OCI-LY1 (cell line): Measurements from ENCODE around the gene FABP1.

Source experiments
- H2AFZ ChIP-seq: fragments of 200-600 bp; sonication (generic), shearing (Covaris generic); 2 replicates; pipeline ENCODE4 v1.6.0; 2014; ENCODE audit warnings: antibody characterized with exemption, mild to moderate bottlenecking, low read length
- H3F3A ChIP-seq: fragments of 200-600 bp; sonication (generic), shearing (Covaris generic); 2 replicates; pipeline ENCODE4 v1.6.0; 2014; ENCODE audit warnings: mild to moderate bottlenecking, antibody characterized with exemption, low read length, moderate library complexity; ENCODE audit not compliant: insufficient read depth
- H3K27ac ChIP-seq: fragments of 200-600 bp; sonication (generic); 2 replicates; pipeline ENCODE4 v1.5.1; 2014; ENCODE audit warnings: low read length, mixed run types, mild to moderate bottlenecking, low read depth; ENCODE audit not compliant: poor library complexity, severe bottlenecking
- H3K27me3 ChIP-seq: fragments of 200-600 bp; sonication (generic); 2 replicates; pipeline ENCODE4 v1.6.0; 2014; ENCODE audit warnings: antibody characterized with exemption, mild to moderate bottlenecking, low read length, moderate library complexity; ENCODE audit not compliant: insufficient read depth
- H3K36me3 ChIP-seq: fragments of 200-600 bp; sonication (generic); 2 replicates; pipeline ENCODE4 v1.6.1; 2014; ENCODE audit warnings: mild to moderate bottlenecking, antibody characterized with exemption, low read length, moderate library complexity, mixed read lengths; ENCODE audit not compliant: insufficient read depth
- H3K4me1 ChIP-seq: fragments of 200-600 bp; sonication (generic); 2 replicates; pipeline ENCODE4 v1.5.1; 2014; ENCODE audit warnings: mild to moderate bottlenecking, low read length, moderate library complexity; ENCODE audit not compliant: insufficient read depth, severe bottlenecking
- H3K4me2 ChIP-seq: fragments of 200-600 bp; sonication (generic), shearing (Covaris generic); 2 replicates; pipeline ENCODE4 v1.6.1; 2014; ENCODE audit warnings: low read length
- H3K4me3 ChIP-seq: fragments of 200-600 bp; sonication (generic); 2 replicates; pipeline ENCODE4 v1.5.1; 2014; ENCODE audit warnings: low read length, low read depth, mild to moderate bottlenecking, mixed read lengths; ENCODE audit not compliant: poor library complexity, severe bottlenecking
- H3K79me2 ChIP-seq: fragments of 200-600 bp; shearing (Covaris generic); 2 replicates; pipeline ENCODE4 v1.6.1; 2016; ENCODE audit warnings: mixed run types, low read length, mixed read lengths; ENCODE audit not compliant: insufficient read depth
- H3K9ac ChIP-seq: fragments of 200-600 bp; sonication (generic), shearing (Covaris generic); 2 replicates; pipeline ENCODE4 v1.6.1; 2014; ENCODE audit warnings: mild to moderate bottlenecking, low read length, mixed read lengths
- H3K9me2 ChIP-seq: fragments of 200-600 bp; sonication (generic), shearing (Covaris generic); 2 replicates; pipeline ENCODE4 v1.6.1; 2014; ENCODE audit warnings: low read depth, mild to moderate bottlenecking, low read length, mixed read lengths
- H3K9me3 ChIP-seq: fragments of 200-600 bp; shearing (Covaris generic); 2 replicates; pipeline ENCODE4 v1.6.1; 2014; ENCODE audit warnings: low read length, mixed read lengths
- H4K20me1 ChIP-seq: fragments of 200-600 bp; sonication (generic), shearing (Covaris generic); 2 replicates; pipeline ENCODE4 v1.6.0; 2016; ENCODE audit warnings: mild to moderate bottlenecking, low read length; ENCODE audit not compliant: insufficient read depth
- EZH2 ChIP-seq: fragments of 200-600 bp; sonication (generic), shearing (Covaris generic); IDR thresholded peaks from 2 replicates; pipeline ENCODE4 v1.8.0; 2017; ENCODE audit warnings: borderline replicate concordance, mixed run types, mild to moderate bottlenecking, antibody characterized with exemption, low read length, moderate library complexity, mixed read lengths
- TF ChIP-seq, protein P1 (sequence below): fragments of 200-600 bp; sonication (generic), shearing (Covaris generic); IDR thresholded peaks from 2 replicates; pipeline ENCODE4 v1.5.1; 2017; ENCODE audit warnings: mild to moderate bottlenecking, antibody characterized with exemption, low read length, moderate library complexity, mixed read lengths

Gene FABP1

DNA sequence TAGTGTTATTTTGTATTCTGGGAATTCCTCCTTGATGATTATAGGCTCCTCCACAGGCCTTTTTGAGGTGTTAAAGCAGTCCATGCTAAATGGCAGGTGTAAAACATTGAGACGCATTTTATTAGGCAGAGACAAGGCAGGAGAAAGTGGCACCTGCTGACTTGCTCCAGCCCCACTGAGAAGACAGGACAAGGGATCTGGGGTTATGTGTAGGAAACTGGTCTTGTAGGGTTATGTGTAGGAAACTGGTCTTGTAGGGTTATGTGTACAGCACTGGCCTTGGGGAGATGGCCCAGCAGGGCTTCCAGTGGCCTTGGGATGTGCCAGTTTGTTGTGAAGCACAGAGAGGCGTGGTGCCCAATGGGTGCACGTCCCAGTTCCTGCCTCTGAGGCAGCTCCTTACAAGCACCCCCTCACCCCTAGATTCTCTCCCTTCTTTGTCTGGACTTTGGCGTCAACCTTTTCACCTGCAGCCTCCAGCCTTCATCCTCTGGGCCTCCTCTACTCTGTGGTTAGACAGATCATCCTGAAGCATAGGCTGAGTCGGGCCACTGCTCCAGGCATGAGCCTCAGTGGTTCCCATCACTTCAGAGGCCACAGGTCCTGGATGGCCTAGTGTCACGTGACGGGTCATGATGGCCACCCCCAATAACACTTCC, 921 bp upstream of the FABP1 start:
- Histone ChIP-seq H4K20me1 (no peaks in the 10 kb centered on the region), H3K79me2 (no peaks in the 10 kb centered on the region), H3K9me3 (no peaks in the 10 kb centered on the region), H2AFZ (no peak overlapping the region), H3K4me2 (no peak overlapping the region), H3K27ac (no peak overlapping the region), H3K27me3 (no peaks in the 10 kb centered on the region), H3F3A (no peaks in the 10 kb centered on the region), H3K9me2 (no peaks in the 10 kb centered on the region), H3K36me3 (no peaks in the 10 kb centered on the region), H3K4me1 (no peaks in the 10 kb centered on the region), H3K9ac (no peak overlapping the region), H3K4me3 (no peak overlapping the region)
- TF ChIP-seq, protein P1, sequence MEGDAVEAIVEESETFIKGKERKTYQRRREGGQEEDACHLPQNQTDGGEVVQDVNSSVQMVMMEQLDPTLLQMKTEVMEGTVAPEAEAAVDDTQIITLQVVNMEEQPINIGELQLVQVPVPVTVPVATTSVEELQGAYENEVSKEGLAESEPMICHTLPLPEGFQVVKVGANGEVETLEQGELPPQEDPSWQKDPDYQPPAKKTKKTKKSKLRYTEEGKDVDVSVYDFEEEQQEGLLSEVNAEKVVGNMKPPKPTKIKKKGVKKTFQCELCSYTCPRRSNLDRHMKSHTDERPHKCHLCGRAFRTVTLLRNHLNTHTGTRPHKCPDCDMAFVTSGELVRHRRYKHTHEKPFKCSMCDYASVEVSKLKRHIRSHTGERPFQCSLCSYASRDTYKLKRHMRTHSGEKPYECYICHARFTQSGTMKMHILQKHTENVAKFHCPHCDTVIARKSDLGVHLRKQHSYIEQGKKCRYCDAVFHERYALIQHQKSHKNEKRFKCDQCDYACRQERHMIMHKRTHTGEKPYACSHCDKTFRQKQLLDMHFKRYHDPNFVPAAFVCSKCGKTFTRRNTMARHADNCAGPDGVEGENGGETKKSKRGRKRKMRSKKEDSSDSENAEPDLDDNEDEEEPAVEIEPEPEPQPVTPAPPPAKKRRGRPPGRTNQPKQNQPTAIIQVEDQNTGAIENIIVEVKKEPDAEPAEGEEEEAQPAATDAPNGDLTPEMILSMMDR: no peak
- no peak for TF ChIP-seq EZH2

DNA sequence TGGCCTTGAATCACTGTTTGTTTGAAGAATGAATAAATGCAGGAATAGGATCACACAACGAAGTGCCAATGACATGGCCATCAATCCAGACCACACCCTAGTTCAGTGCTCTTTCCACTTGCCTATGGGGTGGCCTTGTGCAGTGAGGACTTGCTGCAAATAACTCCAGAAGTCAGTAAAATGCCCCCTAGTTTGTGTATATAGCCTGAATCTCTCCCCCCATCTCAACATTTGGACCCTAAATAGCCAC, 299 bp downstream of the FABP1 start:
- Histone ChIP-seq H3K9me2 (no peaks in the 10 kb centered on the region), H3K79me2 (no peaks in the 10 kb centered on the region), H2AFZ (no peak overlapping the region), H3K4me2 (no peak overlapping the region), H3K9ac (no peak overlapping the region), H3K9me3 (no peaks in the 10 kb centered on the region), H3K27ac (no peak overlapping the region), H3F3A (no peaks in the 10 kb centered on the region), H3K4me1 (no peaks in the 10 kb centered on the region), H3K36me3 (no peaks in the 10 kb centered on the region), H4K20me1 (no peaks in the 10 kb centered on the region), H3K4me3 (no peak overlapping the region), H3K27me3 (no peaks in the 10 kb centered on the region)
- no peak for TF ChIP-seq EZH2
- TF ChIP-seq, protein P1: no peak

DNA sequence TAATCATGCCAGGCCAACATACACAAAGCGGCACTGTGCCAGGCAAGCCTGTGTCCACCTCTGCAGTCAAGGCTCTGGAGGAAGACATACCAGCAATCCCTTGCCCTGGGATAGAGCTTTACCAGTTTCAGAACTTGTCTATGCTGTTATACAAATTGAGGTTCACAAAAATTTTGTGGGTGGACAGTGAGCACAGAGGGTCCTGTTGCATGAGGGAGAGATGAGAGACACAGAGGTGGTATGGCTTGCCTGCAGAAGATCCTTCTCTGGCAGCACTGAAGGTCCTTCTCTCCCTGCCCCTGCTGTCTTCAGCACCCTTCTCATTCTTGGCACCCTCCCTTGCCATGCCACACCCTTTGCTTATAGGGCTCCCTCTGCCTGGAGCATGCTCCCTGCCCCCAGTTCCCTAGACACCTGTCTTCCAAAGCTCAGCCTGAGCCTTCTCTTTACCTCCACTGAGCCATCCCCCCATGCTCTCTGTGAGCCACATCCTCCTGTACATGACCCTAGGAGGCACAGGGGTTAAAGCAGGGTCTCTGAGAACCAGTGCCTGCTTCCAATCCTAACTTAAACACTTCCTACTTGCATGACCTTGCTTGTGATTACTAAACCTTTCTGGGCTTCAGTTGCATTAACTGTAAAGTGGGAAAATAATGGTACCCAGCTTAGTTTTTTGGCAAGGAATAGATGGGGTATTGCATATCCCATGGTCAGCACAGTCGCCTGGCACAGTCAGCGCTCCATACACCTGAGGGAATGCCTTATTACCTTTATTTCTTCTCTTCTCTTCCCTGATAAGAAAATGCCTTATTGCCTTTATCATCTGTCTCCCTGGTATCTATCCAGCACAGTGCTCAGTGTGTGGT, 857 bp downstream of the FABP1 start:
- Histone ChIP-seq H3K9ac (no peak overlapping the region), H3K4me1 (no peaks in the 10 kb centered on the region)

More for the DNA sequence above, 857 bp downstream of the FABP1 start:
- no peak overlapping the region for H2AFZ ChIP-seq
- H3K27me3 ChIP-seq: no peaks in the 10 kb centered on the region
- H3K9me2 ChIP-seq: no peaks in the 10 kb centered on the region
- no peaks in the 10 kb centered on the region for H4K20me1 ChIP-seq
- H3F3A ChIP-seq: no peaks in the 10 kb centered on the region
- H3K36me3 ChIP-seq: no peaks in the 10 kb centered on the region
- H3K4me2 ChIP-seq: no peak overlapping the region
- TF ChIP-seq, protein P1: no peak
- TF ChIP-seq EZH2: no peak
- H3K4me3 ChIP-seq: no peak overlapping the region
- no peak overlapping the region for H3K27ac ChIP-seq
- H3K9me3 ChIP-seq: no peaks in the 10 kb centered on the region
- no peaks in the 10 kb centered on the region for H3K79me2 ChIP-seq
